ENCODE measurements around the gene PLXNB2.

The PLXNB2 gene

DNA sequence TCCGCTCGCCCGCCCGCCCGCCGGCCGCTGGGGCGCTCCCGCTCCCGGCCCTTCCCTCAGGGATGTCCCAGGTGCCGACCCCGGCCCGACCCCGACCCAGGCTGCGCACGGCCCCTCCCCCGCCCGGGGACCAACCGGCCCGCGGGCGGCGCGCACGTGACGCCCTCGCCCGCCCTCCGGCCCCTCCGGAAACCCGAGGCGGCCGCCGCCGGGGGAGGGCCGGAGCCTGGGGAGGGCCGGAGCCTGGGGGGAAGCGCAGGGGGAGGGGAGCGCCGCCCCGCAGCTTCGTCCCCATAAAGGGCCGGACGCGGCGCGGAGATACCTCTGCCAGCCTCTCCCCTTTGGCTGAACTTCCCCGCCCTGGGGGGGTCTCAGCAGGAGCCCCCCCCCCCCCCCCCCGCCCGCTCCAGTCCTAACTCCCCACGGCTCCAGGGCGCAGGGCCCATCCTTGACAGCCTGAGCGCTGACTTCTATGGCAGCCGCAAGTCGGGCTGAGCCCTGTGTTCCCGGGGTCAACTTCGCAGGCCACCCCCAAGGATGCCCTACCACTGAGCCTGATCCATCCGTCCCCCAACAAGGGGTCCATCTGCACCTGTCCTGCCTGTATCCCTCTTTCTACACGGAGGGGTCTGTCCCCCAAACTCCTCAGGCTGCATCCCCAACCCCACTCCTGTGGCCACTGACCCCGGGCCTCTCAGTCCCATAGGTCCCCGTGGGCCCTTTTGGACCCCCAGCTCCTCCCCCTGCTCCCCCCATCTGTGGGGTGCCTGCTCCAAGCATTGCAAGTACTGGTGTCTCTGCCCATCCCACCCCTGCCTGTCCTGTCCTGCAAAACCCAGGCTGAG is 45.6 kb downstream of the PLXNB2 start, which contains the start of gene MAPK12:
TSS of gene MAPK12 (minus strand) at position 69 of the 845 bp plus-strand sequence. CDS start 174 bp downstream, outside the sequence.
- DNase-seq = no peak

- DNase-seq = peak; percentile 24
These were observed 46.4 kb downstream of the PLXNB2 start for GRCh38 chr22:50260801-50261614.

DNA sequence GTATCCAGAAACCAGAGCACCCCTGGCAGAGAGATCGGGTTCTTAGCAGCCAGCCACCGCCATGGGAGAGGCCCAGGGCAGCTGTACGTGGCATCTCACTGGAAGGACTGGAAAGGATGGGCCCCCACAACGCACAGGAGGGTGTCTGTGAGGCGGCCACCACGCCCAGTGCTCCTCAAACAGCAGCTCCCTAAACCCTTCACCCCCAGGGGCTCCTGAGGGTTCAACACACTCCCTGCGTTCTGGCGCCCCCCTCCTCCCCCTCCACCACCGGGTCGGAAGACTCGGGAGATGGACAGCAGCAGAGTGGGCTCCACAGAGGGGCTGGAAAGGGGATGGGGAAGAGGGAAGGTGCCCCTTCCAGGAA is 47.0 kb downstream of the PLXNB2 start:
- no peak for DNase-seq

DNA sequence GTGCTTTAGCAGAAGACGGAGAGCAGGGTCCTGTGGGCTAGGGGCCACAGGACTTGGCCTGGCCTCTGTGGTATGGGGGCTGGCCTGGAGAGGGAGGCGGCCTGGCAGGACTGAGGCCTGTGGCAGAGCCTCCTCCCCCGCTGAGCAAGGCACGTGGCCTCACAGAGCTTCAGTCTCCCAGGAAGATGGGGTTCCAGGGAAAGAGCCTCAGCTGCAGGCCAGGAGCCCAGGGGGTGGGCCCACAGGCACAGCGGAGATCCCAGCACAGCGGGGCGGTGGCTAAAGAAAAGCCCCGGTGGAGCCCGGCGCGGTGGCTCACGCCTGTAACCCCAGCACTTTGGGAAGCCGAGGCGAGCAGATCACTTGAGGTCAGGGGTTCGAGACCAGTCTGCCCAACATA is 48.1 kb downstream of the PLXNB2 start:
- DNase-seq = no peak

DNA sequence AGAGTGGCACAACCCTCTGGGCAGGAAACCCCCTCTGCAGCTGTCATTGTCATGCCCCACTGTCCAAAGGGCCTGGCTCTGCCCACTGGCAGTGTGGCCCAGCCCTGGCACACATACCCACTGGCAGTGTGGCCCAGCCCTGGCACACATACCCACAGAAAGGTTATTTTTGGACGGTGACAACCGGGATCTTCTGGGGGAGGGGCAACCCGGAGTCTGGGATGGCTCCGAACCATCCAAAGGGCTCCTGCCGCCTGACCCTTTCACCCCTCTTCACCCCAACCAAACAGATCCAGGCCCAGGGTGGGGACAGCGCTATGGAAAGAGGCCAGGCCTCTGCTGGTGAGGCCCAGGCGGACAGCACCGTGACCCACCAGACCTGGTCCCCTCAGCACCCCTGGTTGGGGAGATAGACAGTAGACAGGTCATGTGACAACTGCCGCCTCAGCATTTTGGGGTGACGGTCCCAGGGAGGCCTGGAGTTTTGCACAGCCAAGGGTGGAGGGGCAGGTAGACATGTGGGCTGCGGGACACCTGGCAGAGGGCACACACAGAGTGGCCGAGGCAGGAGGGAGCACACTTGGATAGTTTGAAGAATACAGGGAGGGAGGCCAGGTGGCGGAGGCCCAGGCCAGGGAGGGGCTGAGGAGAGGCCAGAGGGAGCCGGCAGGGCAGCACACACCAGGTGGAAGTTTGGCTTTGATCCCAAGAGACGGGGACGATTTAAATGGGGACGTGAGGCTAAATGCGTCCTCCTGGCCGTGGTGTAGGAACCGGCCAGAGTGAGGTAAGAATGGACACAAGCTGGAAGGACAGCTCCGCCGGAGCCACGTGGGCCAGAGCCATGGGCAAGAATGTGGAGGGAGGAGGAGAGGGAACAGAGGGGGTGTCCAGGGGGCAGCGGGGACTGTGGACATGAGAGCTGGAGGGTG is 48.8 kb downstream of the PLXNB2 start:
- no peak for DNase-seq

DNA sequence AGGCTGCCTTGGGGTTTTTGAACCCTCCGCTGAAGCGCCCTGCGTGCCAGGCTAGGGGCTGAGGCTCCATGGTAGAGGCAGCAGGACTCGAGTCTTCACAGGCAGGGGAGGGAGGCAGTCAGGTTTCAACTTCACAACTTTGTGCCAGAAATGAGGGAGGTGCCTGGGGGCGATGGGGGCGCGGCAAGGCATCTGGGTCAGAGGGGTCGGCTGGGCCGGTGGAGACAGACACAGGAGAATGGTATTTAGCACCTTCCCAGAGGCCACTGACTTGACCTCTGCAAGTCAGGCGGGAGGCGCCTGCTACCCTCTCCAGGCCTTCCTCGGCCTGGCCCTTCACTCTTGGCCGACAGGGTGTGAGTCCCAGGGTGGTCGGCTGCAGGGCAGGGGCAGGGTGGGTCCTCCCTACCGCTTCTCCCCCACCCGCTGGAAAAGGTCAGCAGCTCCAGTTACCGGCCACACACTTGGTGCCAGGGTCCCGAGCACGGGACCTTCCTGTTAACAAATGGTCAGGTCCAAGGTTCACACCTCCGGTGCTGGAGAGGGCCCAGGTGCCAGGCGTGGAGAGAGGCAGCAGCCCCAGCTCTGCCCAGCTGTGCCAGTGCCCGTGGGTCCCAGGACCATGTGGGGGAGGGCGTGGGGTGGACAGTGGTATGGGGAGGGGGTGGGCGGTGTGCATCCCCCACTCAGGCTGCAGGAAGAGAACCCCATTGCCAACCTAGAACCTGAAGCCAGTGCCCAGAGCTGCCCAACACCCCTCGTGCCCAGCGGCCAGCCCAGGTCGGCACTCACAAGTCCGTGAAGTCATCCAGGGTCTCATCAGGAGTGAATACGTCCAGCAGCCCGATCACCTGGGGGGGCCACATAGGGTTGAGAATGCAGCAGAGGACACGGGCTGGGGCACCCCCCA is 49.7 kb downstream of the PLXNB2 start:
- DNase-seq = no peak

GRCh38 chr22:50257041-50257440 is 50.4 kb downstream of the PLXNB2 start:
- DNase-seq = no peak

DNA sequence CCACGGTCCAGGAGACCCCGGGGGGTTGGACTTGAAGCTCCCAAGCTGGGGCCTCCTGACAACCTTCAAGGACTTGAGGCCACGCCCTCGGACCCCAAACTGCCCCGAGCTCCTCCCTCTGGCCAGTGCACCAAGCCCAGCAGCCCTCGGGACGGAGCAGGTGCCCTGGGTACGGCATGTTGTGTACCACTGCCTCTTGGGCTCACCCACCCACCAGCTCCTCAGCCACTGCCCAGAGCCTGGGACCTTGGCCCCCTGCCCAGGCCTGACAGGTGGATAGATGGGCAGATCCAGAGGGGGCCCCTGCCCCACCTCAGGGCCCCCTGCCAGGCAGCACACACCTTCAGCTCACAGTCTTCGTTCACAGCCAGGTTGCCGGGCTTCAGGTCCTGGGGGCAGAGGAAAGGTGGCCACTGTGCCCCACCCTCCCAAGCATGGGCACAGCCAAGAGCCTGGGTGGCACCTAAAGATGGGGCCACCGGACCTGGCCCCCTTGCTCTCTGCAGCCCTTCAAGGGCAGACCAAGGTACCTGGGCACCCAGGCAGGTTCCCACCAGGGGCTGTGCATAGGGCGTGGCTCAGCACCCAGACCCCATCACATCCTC is 51.1 kb downstream of the PLXNB2 start:
- DNase-seq = no peak

GRCh38 chr22:50255607-50256006 is 51.8 kb downstream of the PLXNB2 start:
- no peak for DNase-seq

- DNase-seq = no peak
These were observed 52.3 kb downstream of the PLXNB2 start for GRCh38 chr22:50255099-50255498.

DNA sequence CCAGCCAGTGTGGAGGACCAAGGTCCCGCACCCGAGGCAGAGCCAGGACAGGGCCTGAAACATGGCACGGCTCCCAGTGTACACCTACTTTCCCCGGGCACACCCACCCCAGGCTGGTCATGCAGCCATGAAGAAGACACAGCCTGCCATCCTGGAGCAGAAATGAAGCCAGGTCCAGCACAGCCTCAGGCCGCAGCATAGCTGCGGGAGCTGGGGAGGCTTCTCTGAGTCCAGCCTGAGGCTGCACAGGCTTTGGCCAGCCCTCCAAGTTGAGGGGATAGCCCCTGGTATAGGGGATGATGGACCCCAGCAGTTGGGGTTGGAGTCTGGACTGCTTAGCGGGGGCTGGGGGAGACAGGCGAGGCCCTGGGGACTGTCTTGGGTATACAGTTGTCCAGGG is 53.5 kb downstream of the PLXNB2 start:
- no peak for DNase-seq

GRCh38 chr22:50253046-50253915 is 54.2 kb downstream of the PLXNB2 start:
- peak; percentile 29 for DNase-seq

DNA sequence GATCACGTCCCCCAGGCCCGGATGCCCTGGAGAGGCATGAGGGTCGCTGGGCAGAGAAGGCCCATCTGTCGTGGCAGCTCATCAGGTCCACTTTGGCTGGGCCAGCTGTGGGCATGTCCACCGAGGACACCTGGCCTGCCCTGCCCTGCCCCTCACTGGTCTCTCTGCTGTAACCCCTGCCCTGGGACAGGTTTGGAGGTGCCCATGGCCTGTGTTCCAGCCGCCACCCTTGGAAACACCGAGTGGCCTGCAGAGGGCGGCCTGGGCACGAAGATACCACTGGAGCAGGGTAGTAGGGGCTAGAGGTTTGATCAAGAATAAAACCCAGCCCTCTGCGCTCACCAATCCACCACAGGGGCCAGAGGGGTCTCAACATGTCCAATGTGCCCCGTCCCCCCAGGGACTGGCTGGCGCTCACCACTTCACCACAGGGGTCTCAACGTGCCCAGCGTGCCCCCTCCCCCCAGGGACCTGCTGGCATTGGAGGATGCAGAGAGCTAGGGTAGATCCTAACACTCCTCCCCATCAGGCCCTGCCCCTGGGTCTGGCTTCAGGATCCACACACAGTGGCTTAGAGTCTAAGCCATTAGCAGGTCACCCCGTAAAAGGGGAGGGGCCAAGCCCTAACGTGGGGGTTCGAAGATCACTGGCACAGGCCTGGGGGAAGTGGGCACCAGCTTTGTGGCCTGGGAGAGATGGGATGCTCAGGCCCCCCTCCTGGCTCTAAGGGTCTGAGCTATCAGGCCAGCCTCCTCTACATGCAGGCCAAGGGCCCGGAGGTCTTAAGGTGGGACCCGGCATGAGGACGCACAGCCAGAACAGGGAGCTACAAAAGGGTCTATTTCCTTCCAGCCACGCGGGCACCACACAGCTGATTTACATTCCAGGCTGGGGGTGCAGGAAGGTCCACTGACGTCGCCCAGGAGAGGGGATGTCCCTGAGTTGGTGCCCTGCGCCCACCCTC is 55.1 kb downstream of the PLXNB2 start:
- DNase-seq = peak; percentile 73

GRCh38 chr22:50251477-50252081 is 55.9 kb downstream of the PLXNB2 start:
- no peak for DNase-seq

GRCh38 chr22:50250555-50251476 is 56.6 kb downstream of the PLXNB2 start, which contains the start of gene HDAC10:
Gene HDAC10, minus strand, starts transcription at chr22:50251265. Its CDS starts 233 bp downstream, at chr22:50251032.
- DNase-seq = peak; percentile 83

GRCh38 chr22:50250249-50250554 is 57.2 kb downstream of the PLXNB2 start:
- DNase-seq = no peak

Data from hematopoietic multipotent progenitor cell treated with erythropoietin and hydrocortisone succinate and interleukin-3 and kit ligand, for 8 days (in vitro differentiated cells).